Measurements from ENCODE around the gene ADRA2B.
"Not testable (repeated sequence)": the region's sequence is repeated elsewhere in the genome, so short reads cannot be mapped to it uniquely, and the experiment has no call there.

Gene ADRA2B

GRCh38 chr2:96150791-96151594 lies 34.6 kb upstream of the ADRA2B start:
- in situ Hi-C loops (cut with MboI; ENCODE audit: low sequenced_read_pairs): no loop called here

- in situ Hi-C loops (cut with MboI; ENCODE audit: low sequenced_read_pairs): no loop called here
Measured at GRCh38 chr2:96150007-96150640, 33.8 kb upstream of the ADRA2B start.

GRCh38 chr2:96148410-96149217 lies 32.2 kb upstream of the ADRA2B start:
- in situ Hi-C loops (cut with MboI; ENCODE audit: low sequenced_read_pairs): no loop called here

GRCh38 chr2:96147593-96148201 lies 31.3 kb upstream of the ADRA2B start:
- in situ Hi-C loops (cut with MboI; ENCODE audit: low sequenced_read_pairs): no loop called here

- in situ Hi-C loops (cut with MboI; ENCODE audit: low sequenced_read_pairs): no loop called here
Measured at GRCh38 chr2:96146881-96147592, 30.7 kb upstream of the ADRA2B start.

- in situ Hi-C loops (cut with MboI; ENCODE audit: low sequenced_read_pairs): no loop called here
Measured at GRCh38 chr2:96146153-96146880, 29.9 kb upstream of the ADRA2B start.

GRCh38 chr2:96145848-96146152 lies 29.4 kb upstream of the ADRA2B start:
- in situ Hi-C loops (cut with MboI; ENCODE audit: low sequenced_read_pairs): no loop called here

GRCh38 chr2:96145036-96145847 lies 28.9 kb upstream of the ADRA2B start, which contains the start of gene DUSP2:
TSS of gene DUSP2 (minus strand) at chr2:96145440. CDS start at chr2:96145354, 86 bp downstream.
- in situ Hi-C loops (cut with MboI; ENCODE audit: low sequenced_read_pairs): no loop called here

- in situ Hi-C loops (cut with MboI; ENCODE audit: low sequenced_read_pairs): no loop called here
Measured at GRCh38 chr2:96144481-96145035, 28.2 kb upstream of the ADRA2B start.

- in situ Hi-C loops (cut with MboI; ENCODE audit: low sequenced_read_pairs): no loop called here
Measured at GRCh38 chr2:96143848-96144480, 27.6 kb upstream of the ADRA2B start.

- in situ Hi-C loops (cut with MboI; ENCODE audit: low sequenced_read_pairs): no loop called here
Measured at GRCh38 chr2:96143231-96143847, 27.0 kb upstream of the ADRA2B start.

- in situ Hi-C loops (cut with MboI; ENCODE audit: low sequenced_read_pairs): no loop called here
Measured at GRCh38 chr2:96142217-96143113, 26.1 kb upstream of the ADRA2B start.

- in situ Hi-C loops (cut with MboI; ENCODE audit: low sequenced_read_pairs): not testable (repeated sequence)
Measured at GRCh38 chr2:96141624-96141967, 25.2 kb upstream of the ADRA2B start.

GRCh38 chr2:96140941-96141623 lies 24.7 kb upstream of the ADRA2B start:
- in situ Hi-C loops (cut with MboI; ENCODE audit: low sequenced_read_pairs): no loop called here

- in situ Hi-C loops (cut with MboI; ENCODE audit: low sequenced_read_pairs): no loop called here
Measured at GRCh38 chr2:96139181-96139758, 22.9 kb upstream of the ADRA2B start.
